Breast epithelium (tissue), 4 donors: Measurements from ENCODE around the gene ZMIZ1. TPM values are rescaled to one million over a fixed set of nuclear protein-coding genes. Genes with fewer than 3 reads are reported as not detected.

Experiments
- DNase-seq, 2 donors: peaks; one replicate each; pipeline ENCODE4 v3.0.0-alpha.2; 2019; ENCODE audit warnings: low spot score in 2 of 2
- H3K27ac ChIP-seq, 2 donors: fragments of 200-600 bp; sonication (generic) in 1 of 2; one replicate each; pipeline ENCODE4 v1.5.1; 2016 to 2019; ENCODE audit warnings: mild to moderate bottlenecking in 1 of 2
- H3K27me3 ChIP-seq, 2 donors: fragments of 200-600 bp; sonication (generic) in 1 of 2; one replicate each; pipeline versions ENCODE4 v1.5.1 to v1.6.0; 2017 to 2019; ENCODE audit warnings: control low read depth in 1 of 2, mild to moderate bottlenecking in 1 of 2
- H3K36me3 ChIP-seq: fragments of 200-600 bp; one replicate; pipeline ENCODE4 v1.5.1; 2019
- H3K4me1 ChIP-seq, 2 donors: fragments of 200-600 bp; sonication (generic); one replicate each; pipeline ENCODE4 v1.5.1; 2016 to 2019; ENCODE audit warnings: control low read depth in 1 of 2
- H3K4me3 ChIP-seq, 3 donors: fragments of 200-600 bp; sonication (generic); 1 replicate in 2 of 3; 2 replicates in 1 of 3; pipeline ENCODE4 v1.5.1; 2016 to 2019; ENCODE audit warnings: mild to moderate bottlenecking in 3 of 3, moderate library complexity in 2 of 3
- H3K9me3 ChIP-seq, 2 donors: fragments of 200-600 bp; sonication (generic) in 1 of 2; one replicate each; pipeline ENCODE4 v1.5.1; 2016 to 2019; ENCODE audit warnings: control low read depth in 1 of 2
- POLR2A ChIP-seq: fragments of 450-650 bp; IDR thresholded peaks from one replicate; pipeline ENCODE4 v1.6.1; 2016; ENCODE audit warnings: antibody characterized with exemption, mild to moderate bottlenecking, moderate library complexity
- POLR2AphosphoS5 ChIP-seq, 3 donors: sonication (generic); formaldehyde crosslinking; IDR thresholded peaks; one replicate each; pipeline ENCODE4 v1.6.1; 2017; ENCODE audit warnings: antibody characterized with exemption in 3 of 3
- intact Hi-C: fragments of 100-400 bp; cut with DNase I; formaldehyde crosslinking; loops from one replicate; pipeline ENCODE4 v1.15.1; 2023; ENCODE audit warnings: low total_unique reads
- total RNA-seq, 3 donors: library from RNA; depleted of rRNA; stranded (reverse); fragments of >200 nt; gene quantifications; one replicate each; pipeline ENCODE4 v1.1.0, GENCODE V29; 2016
- TF ChIP-seq, protein P1 (sequence below), 3 donors: fragments of 450-650 bp; IDR thresholded peaks; one replicate each; pipeline ENCODE4 v1.5.1; 2016 to 2017; ENCODE audit warnings: antibody characterized with exemption in 3 of 3, mild to moderate bottlenecking in 3 of 3, moderate library complexity in 3 of 3

ZMIZ1 gene
- total RNA-seq, 3 donors from 2014 or later: 34.4 to 63.7 (median 39.8) TPM

DNA sequence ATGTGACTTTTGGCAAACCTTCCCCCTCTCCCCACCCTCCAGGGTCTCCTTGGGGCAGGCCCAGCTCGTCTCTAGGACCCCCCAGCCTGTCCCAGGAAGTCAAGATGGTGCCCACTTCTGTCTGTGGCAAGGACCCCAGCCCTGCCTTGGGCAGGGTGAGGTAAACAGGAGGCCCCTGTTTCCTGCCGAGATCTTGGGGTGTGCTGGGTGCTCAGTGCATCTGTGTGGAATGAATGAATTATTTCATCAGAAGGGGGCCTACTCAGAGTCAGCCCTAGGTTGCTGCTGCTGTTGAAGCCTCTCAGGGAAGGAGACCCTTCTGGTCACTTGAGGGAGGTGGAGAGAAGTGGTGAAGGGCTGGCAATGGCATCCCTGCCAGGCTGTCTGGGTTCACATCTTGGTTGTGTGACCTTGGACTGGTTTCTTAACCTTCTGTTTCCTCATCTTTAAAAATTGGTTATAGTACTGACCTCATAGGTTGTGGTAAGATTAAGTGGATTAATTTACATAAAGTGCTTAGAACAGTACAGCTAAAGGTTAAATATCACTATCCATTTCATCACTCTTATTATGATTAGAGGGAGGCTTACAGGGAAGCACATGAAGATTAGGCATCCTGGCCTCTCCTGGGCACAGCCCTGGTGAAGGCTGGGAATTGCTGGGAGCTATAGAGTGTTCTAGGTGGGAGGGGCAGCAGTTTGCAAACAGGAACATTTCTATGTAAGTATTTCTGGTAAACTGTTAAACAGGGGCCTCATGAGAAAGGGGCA lies 67.7 kb downstream of the ZMIZ1 start:
- intact Hi-C loops: no loop called here
- H3K4me3 ChIP-seq: no peak overlapping the region
- no peaks in the 10 kb centered on the region for H3K9me3 ChIP-seq
- peaks cover 0 to 3% of the 10 kb centered on the region in 2 donors for H3K4me1 ChIP-seq
- H3K36me3 ChIP-seq: no peaks in the 10 kb centered on the region
- H3K27ac ChIP-seq: peak overlapping the region; percentile 27 to 65
- TF ChIP-seq POLR2AphosphoS5 (IDR thresholded peaks at IDR 0.05) (no peak), POLR2A (no peak)
- TF ChIP-seq, protein P1, sequence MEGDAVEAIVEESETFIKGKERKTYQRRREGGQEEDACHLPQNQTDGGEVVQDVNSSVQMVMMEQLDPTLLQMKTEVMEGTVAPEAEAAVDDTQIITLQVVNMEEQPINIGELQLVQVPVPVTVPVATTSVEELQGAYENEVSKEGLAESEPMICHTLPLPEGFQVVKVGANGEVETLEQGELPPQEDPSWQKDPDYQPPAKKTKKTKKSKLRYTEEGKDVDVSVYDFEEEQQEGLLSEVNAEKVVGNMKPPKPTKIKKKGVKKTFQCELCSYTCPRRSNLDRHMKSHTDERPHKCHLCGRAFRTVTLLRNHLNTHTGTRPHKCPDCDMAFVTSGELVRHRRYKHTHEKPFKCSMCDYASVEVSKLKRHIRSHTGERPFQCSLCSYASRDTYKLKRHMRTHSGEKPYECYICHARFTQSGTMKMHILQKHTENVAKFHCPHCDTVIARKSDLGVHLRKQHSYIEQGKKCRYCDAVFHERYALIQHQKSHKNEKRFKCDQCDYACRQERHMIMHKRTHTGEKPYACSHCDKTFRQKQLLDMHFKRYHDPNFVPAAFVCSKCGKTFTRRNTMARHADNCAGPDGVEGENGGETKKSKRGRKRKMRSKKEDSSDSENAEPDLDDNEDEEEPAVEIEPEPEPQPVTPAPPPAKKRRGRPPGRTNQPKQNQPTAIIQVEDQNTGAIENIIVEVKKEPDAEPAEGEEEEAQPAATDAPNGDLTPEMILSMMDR (IDR thresholded peaks at IDR 0.05): no peak
- H3K27me3 ChIP-seq: no peaks in the 10 kb centered on the region
- DNase-seq: no peak

DNA sequence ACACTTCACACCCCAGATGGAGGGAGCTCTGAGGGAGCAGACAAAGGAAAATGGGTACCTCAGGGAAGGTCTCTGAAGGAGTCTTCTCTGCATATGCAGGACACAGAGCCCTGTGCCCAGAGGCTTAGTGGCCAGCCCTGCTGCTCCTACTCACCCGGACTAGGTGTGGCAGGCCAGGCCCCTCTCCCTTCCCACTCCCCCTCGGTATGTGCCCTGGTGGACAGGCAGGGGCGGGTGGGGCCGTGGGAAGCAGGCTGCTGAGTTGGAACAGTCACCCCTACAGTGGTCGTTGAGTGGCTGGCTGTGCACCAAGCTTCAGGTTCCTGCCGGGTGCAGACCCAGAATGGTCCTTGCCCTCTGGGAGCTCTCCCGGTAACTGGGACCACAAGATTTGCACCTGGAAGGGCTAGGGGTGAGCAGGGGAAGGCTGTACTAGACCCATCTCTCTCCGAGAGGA lies 68.6 kb downstream of the ZMIZ1 start:
- H3K27me3 ChIP-seq: no peaks in the 10 kb centered on the region
- H3K9me3 ChIP-seq: no peaks in the 10 kb centered on the region
- intact Hi-C loops: no loop called here
- H3K36me3 ChIP-seq: no peaks in the 10 kb centered on the region
- no peak for DNase-seq
- H3K27ac ChIP-seq: peak overlapping the region; percentile 66 to 69
- H3K4me1 ChIP-seq: peaks cover 0 to 9% of the 10 kb centered on the region in 2 donors
- H3K4me3 ChIP-seq: no peak overlapping the region
- TF ChIP-seq, protein P1 (IDR thresholded peaks at IDR 0.05): no peak
- TF ChIP-seq POLR2A: no peak
- no peak for TF ChIP-seq POLR2AphosphoS5 (IDR thresholded peaks at IDR 0.05)

DNA sequence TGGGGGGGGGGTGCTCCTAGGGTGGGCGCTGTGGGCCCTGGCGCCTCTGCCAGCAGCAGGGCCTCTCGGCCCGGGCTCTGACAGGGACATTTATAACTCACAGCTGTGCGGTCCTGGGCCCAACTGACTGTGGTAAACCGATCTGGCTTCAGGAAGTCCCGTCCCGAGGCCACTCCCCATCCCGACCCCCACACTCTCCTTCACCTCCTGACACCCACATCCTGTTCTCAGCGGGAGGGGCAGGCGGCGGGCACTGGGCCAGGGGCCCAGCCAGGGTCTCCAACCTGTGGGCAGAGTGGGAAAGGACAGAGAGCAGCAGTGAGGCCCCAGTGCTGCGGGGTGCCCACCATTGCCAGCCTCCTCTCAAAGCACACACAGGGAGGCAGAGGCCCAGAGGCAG lies 69.1 kb downstream of the ZMIZ1 start:
- Histone ChIP-seq H3K36me3 (no peaks in the 10 kb centered on the region), H3K9me3 (no peaks in the 10 kb centered on the region), H3K27ac (peak overlapping the region; percentile 66 to 69), H3K4me1 (peaks cover 0 to 9% of the 10 kb centered on the region in 2 donors), H3K27me3 (no peaks in the 10 kb centered on the region), H3K4me3 (no peak overlapping the region)
- intact Hi-C loops: no loop called here
- no peak for TF ChIP-seq POLR2A
- TF ChIP-seq, protein P1 (IDR thresholded peaks at IDR 0.05): no peak
- TF ChIP-seq POLR2AphosphoS5 (IDR thresholded peaks at IDR 0.05): no peak
- no peak for DNase-seq

DNA sequence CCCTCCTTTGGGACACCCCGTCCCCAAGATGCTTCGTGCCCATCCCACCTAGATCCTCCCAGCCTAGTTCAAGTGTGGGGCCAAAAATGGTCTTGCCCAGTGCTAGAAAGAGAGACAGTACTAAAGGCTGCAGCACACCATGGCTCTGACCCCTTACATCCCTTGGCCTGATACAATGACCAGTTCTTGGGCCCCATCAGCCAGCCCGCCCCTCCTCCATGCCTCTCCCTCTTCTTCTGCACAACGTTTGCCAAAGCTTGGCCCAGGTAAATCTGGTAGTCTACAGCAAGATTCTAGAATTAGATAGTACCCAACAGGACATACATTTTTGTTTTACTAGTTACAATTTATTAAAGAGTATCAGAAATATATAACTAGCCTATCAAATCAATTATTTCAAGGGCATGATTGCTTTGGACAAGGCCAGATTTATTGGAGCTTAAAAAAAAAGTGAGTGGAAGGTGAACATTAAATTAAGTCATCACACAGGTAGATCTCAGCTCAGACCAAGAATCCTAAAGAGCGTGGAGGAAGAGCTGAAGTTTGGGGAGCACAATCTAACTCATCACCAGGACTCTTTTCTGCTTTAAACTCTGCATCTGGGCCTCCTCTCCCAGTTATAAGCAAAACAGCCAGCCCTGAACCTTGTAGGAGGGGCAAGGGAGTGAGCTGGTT lies 69.8 kb downstream of the ZMIZ1 start:
- no peak for DNase-seq
- Histone ChIP-seq H3K4me1 (peaks cover 0 to 9% of the 10 kb centered on the region in 2 donors), H3K9me3 (no peaks in the 10 kb centered on the region), H3K27ac (peak overlapping the region; percentile 66 to 69), H3K4me3 (no peak overlapping the region), H3K27me3 (no peaks in the 10 kb centered on the region), H3K36me3 (no peaks in the 10 kb centered on the region)
- intact Hi-C loops: no loop called here
- TF ChIP-seq, protein P1 (IDR thresholded peaks at IDR 0.05): no peak
